Endometrial microvascular endothelial cells (primary cell): ENCODE results near the gene CPNE7. TPM values are rescaled to one million over a fixed set of nuclear protein-coding genes. Genes with fewer than 3 reads are reported as not detected.

Source experiments
- in situ Hi-C: cut with HindIII; loops from 2 replicates; pipeline ENCODE4 v1.10.0; 2017; ENCODE audit warnings: low sequenced_read_pairs, low pct_unique_long_range_greater_than_20kb; ENCODE audit errors: inconsistent ontology term
- total RNA-seq: library from RNA; depleted of rRNA; stranded (reverse); fragments of >200 nt; gene quantifications from one replicate; pipeline ENCODE4 v1.2.3, GENCODE V29; 2015; ENCODE audit errors: inconsistent ontology term

Gene CPNE7
- total RNA-seq, 1 donor from 2014 or later = 22.9 TPM

DNA sequence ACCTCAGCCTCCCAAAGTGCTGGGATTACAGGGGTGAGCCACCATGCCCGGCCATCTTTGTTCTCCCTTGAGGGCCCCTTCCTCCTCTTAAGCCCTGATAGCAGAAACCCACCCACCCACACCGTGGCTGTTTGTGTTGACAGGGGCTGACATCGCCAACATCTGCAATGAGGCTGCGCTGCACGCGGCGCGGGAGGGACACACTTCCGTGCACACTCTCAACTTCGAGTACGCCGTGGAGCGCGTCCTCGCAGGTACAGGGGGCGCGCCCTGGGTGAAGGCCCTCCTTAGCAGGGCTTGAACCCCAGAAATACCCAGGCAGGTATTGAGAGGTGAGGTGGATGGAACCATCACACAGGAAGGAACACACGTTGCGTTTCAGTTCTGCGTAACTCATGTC, 27.7 kb upstream of the CPNE7 start:
- in situ Hi-C loops = no loop called here

- in situ Hi-C loops = no loop called here
These were observed 27.1 kb upstream of the CPNE7 start for GRCh38 chr16:89548344-89549006.

GRCh38 chr16:89549007-89549700, 26.4 kb upstream of the CPNE7 start:
- in situ Hi-C loops = no loop called here

- in situ Hi-C loops = no loop called here
These were observed 25.0 kb upstream of the CPNE7 start for GRCh38 chr16:89550421-89551007.

DNA sequence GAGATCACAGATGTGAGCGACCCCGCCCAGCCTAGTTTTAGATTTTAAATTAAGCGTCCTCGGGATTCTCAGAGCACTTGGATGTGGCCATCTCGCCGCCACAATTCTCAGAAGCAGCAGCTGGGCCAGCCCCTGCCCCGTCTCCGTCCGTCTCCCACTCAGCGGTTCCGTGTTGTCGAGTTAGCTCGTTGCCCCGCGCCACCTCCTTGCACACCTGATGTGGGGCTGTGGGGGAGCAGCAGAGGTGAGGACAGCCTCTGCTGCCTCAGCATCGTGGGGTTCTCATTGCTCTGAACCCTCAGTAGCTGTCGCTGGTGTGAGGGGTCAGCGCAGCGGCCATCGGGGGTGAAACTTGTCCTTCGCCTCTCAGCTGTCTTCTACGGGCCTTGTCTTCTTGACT, 23.2 kb upstream of the CPNE7 start:
- in situ Hi-C loops = no loop called here

DNA sequence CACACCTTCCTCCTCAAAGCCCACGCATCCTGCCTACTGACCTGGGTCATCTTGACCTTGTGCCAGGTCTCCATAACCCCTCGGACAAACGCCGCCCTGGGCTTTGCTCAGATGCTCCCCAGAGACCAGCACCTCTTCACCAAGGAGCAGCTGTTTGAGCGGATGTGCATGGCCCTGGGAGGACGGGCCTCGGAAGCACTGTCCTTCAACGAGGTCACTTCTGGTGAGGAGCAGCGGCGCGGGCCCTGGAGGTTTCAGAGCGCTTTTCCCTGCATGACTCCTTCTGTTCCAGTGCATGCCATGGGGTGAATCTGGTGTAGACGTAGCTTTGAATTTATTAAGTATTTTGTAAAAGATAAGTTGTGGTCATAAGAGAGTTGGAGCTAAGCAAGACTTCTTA, 22.6 kb upstream of the CPNE7 start:
- in situ Hi-C loops = no loop called here

GRCh38 chr16:89553733-89554132, 21.8 kb upstream of the CPNE7 start:
- in situ Hi-C loops = no loop called here

DNA sequence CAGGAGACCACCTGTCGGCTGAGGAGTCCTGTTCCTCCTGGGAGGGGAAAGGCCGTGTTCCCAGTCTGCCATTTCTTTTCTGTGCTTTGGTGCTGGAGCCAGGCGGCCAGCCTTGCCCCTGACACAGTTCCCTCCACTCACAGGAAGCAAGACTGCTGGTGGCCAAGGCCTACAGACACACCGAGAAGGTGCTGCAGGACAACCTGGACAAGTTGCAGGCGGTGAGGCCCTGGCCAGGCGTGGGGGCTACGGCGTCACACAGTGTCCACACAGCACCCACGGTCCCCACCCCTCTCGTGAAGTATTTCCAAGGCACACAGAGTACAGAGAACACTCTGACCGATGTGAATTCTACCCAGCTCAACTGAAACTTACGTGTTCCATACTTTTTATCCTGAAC, 21.2 kb upstream of the CPNE7 start:
- in situ Hi-C loops = no loop called here

- in situ Hi-C loops = no loop called here
These were observed 20.3 kb upstream of the CPNE7 start for GRCh38 chr16:89555265-89555664.

DNA sequence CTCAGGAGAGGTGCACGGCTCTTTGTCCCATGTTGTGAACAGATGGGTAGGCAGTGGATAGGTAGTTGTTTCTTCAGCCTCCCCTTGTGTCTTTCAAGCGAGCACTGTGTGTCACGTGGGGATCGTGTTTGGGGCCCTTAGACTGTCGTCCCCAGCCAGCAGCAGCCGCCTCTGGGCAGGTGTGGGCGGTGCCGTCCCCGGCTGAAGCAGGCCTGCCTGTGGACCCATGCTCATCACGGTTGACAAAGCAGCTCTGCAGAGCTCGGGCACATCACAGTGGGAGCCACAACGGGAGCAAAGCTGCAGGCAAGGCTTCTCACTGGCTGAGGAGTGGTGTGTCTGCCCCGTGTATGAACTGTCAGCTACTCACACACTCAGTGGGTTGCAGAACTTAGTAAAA, 19.8 kb upstream of the CPNE7 start:
- in situ Hi-C loops = no loop called here

- in situ Hi-C loops = no loop called here
These were observed 18.5 kb upstream of the CPNE7 start for GRCh38 chr16:89556750-89557689.

GRCh38 chr16:89557690-89558490, 17.7 kb upstream of the CPNE7 start:
- in situ Hi-C loops = no loop called here

DNA sequence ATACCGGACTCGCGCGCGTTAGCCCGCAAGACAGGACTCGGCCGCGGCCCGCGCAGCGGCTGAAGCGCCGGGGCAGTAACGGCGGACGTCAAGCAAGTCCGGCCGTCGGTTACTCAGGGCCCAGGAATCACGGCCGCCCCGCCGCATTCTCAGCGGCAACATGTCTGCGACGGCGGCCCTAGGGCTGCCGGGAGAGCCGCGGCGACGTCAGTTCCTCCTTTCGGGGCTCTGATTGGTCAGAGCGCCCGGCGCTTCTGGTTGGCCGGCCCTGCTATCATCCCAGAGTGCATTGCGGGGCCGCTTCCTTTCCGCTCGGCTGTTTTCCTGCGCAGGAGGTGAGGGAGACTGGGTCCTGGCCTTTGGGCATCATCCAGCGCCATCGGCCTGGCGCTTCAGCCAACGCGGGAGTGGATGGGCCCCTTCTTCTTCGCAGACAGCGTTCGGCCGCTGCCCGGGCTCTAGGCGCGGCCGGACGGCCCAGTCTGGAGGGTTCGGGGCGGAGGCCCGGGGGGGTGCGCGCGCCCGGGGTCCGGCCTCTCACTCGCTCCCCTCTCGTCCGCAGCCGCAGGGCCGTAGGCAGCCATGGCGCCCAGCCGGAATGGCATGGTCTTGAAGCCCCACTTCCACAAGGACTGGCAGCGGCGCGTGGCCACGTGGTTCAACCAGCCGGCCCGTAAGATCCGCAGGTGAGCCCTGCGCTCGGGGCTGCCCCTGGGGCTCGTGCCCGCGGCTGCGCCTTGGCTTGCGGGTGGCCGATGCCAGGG, 15.0 kb upstream of the CPNE7 start, which contains the start of gene RPL13:
TSS of gene RPL13 (plus strand) at position 305 of the 764 bp plus-strand sequence. CDS start at position 583, 278 bp downstream.
- in situ Hi-C loops = no loop called here

DNA sequence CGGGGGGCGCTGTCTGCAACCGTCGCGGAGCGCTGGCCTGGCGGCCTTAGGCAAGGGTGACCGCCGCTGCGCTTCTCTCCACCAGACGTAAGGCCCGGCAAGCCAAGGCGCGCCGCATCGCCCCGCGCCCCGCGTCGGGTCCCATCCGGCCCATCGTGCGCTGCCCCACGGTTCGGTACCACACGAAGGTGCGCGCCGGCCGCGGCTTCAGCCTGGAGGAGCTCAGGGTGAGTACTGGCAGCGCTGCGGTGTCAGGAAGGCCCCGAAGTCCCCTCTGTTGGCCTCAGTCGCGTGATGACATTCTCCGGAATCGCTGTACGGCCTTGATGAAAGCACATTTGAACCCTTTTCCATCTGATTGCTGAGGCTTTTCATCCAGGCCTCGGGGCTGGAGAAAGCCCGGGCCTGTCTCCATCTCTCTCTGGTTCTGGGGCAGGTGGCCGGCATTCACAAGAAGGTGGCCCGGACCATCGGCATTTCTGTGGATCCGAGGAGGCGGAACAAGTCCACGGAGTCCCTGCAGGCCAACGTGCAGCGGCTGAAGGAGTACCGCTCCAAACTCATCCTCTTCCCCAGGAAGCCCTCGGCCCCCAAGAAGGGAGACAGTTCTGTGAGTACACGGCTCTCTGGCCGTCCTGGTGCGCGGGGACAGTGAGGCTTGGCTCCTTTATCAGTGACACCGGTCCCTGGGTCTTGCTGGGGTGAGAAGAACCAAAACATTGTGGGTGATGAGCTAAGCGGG, 14.2 kb upstream of the CPNE7 start:
- in situ Hi-C loops = no loop called here

DNA sequence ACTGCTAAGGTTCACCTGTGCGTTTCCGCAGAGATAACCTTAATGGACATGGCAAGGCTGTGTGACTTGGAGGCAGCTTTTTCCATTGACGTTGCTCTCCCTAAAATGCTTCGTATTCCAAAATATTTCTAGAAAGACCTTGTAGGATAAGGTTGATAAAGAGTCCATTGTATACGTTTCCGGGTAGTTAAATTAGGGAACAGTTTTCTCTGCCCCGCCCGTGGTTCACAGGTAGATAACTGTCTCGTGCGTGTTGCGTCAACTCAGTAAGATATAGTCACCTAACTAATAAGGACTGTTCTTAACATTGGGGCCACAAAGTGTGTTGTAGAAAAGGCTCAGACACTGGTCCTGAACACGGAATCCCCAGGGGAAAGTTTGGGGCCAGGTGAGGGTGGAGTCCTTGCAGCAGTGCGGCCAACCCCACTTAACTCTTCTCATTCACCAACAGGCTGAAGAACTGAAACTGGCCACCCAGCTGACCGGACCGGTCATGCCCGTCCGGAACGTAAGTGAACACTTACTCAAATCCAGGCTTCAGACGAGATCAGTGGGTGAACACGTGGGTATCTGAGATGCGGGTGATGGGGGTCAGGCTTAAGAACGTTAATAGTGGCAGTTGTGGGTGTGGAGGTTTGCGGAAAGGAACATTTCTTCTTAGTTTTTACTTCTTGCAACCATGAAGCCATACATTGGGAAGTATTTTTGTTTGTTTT, 13.5 kb upstream of the CPNE7 start:
- in situ Hi-C loops = no loop called here

GRCh38 chr16:89562939-89563338, 12.6 kb upstream of the CPNE7 start:
- in situ Hi-C loops = no loop called here
